Osteocyte (in vitro differentiated cells): ENCODE measurements around the gene CRB3. TPM values are rescaled to one million over a fixed set of nuclear protein-coding genes. Genes with fewer than 3 reads are reported as not detected.
"Not testable (repeated sequence)": the region's sequence is repeated elsewhere in the genome, so short reads cannot be mapped to it uniquely, and the experiment has no call there.

Experiments used
- DNase-seq: peaks from one replicate; pipeline ENCODE4 v3.0.0; 2021; ENCODE audit warnings: mixed read lengths; ENCODE audit not compliant: unreplicated experiment; ENCODE audit errors: extremely low spot score
- H3K27ac Mint-ChIP-seq: one replicate; pipeline ENCODE4 v1.8.0; 2021; ENCODE audit warnings: mild to moderate bottlenecking, mixed read lengths; ENCODE audit not compliant: unreplicated experiment
- H3K27me3 Mint-ChIP-seq: one replicate; pipeline ENCODE4 v1.8.0; 2021; ENCODE audit warnings: mixed read lengths; ENCODE audit not compliant: unreplicated experiment
- H3K36me3 Mint-ChIP-seq: one replicate; pipeline ENCODE4 v1.8.0; 2021; ENCODE audit warnings: mixed read lengths; ENCODE audit not compliant: unreplicated experiment
- H3K4me1 Mint-ChIP-seq: one replicate; pipeline ENCODE4 v1.8.0; 2021; ENCODE audit warnings: mixed read lengths; ENCODE audit not compliant: unreplicated experiment
- H3K4me3 Mint-ChIP-seq: one replicate; pipeline ENCODE4 v1.8.0; 2021; ENCODE audit warnings: mild to moderate bottlenecking, moderate library complexity, mixed read lengths; ENCODE audit not compliant: unreplicated experiment
- H3K9me3 Mint-ChIP-seq: one replicate; pipeline ENCODE4 v1.8.0; 2021; ENCODE audit warnings: mixed read lengths; ENCODE audit not compliant: unreplicated experiment
- total RNA-seq: library from RNA; stranded (reverse); gene quantifications from 2 replicates; pipeline ENCODE4 v1.2.1, GENCODE V29; 2021
- TF ChIP-seq, protein P1 (sequence below): fragments of 200-600 bp; sonication (generic); IDR thresholded peaks from 2 replicates; pipeline ENCODE4 v1.5.0; 2021; ENCODE audit warnings: antibody characterized with exemption, mild to moderate bottlenecking, moderate library complexity

CRB3 gene
- total RNA-seq, 1 donor from 2014 or later, result not detected

DNA sequence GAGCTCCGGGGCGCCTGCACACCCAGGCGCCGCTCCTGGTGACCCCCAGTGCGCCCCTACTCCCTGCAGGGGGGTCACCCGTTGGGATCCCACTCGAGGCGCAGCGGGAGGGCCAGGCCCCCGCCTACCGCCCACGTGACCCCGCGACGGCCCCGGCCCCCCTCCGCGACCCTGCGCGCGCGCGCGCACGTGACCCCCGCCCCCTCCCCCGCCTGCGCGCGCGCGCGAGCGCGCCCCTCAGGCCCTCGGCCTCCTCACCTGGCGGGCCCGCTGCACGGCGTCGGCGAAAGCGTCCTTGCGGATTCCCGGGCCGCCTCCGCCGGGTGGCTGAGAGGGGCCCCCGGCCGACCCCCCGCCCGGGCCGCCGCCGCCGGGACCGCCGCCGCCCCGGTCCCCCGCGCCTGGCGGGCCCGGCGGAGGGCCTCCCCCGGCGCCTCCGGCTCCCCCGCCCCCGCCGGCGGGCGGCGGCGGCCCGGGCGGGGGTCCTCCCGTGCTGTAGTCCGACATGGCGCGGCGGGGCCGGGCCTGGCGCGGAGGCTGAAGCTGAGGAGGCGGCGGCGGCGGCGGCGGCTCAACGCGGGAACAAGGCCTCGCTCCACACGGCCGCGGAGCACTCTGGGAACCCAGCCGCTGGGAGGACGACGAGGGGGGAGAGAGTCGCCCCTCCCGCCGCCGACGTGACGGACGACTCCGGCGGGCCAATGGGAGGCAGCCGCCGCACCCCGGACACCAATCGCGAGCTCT, 39.7 kb upstream of the CRB3 start, which contains the start of gene KHSRP:
Gene KHSRP (minus strand): TSS at position 617 of the 744 bp plus-strand sequence. CDS start 110 bp downstream, at position 507.
- Mint-ChIP-seq H3K9me3 (no peaks in the 10 kb centered on the region), H3K27ac (peak within 1 kb of the TSS; percentile 92), H3K4me3 (peak within 1 kb of the TSS; percentile 84), H3K27me3 (no peaks in the 10 kb centered on the region), H3K4me1 (peaks cover 24% of the 10 kb centered on the region), H3K36me3 (peaks cover 14% of the 10 kb centered on the region)
- DNase-seq, result no peak
- TF ChIP-seq, protein P1, sequence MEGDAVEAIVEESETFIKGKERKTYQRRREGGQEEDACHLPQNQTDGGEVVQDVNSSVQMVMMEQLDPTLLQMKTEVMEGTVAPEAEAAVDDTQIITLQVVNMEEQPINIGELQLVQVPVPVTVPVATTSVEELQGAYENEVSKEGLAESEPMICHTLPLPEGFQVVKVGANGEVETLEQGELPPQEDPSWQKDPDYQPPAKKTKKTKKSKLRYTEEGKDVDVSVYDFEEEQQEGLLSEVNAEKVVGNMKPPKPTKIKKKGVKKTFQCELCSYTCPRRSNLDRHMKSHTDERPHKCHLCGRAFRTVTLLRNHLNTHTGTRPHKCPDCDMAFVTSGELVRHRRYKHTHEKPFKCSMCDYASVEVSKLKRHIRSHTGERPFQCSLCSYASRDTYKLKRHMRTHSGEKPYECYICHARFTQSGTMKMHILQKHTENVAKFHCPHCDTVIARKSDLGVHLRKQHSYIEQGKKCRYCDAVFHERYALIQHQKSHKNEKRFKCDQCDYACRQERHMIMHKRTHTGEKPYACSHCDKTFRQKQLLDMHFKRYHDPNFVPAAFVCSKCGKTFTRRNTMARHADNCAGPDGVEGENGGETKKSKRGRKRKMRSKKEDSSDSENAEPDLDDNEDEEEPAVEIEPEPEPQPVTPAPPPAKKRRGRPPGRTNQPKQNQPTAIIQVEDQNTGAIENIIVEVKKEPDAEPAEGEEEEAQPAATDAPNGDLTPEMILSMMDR, result no peak

DNA sequence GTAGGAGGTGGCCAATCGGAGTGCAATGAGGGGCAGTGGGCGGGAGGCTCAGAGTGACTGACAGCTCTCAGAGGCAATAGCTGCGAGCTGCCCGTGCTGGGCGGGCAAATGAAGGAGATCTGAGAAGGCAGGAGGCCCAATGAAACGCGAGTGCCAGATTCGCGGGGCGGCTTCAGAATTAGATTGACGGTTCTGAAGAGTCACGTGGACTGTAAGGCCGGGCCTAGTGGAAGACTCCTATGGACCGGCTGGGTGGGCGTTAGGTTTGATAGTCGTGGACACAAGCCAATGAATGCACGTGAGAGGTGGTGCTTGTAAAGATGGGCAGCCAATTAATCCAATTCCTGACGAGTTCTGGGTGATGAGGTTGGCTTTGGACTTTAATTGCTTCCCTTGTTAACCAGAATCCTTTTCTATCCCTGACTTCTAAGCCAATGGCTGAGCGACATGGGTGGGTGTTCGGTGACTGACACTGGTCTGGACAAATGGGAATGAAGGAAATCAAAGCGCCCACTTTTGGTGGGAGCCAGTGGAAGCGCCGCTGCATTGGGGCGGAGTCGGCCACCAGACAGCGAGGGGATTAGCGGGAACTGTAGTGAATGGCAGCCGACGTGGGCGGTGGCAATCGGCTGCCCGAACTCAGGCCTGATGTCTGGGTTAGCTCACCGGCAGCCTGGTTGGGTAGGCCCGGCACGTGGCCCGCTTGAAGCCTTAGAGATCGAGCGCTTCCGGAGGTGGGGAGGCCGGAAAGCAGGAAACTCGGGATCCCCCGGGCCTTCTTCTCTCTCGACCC, 38.9 kb upstream of the CRB3 start:
- peaks cover 11% of the 10 kb centered on the region for H3K36me3 Mint-ChIP-seq
- H3K9me3 Mint-ChIP-seq, result no peaks in the 10 kb centered on the region
- H3K4me3 Mint-ChIP-seq, result peak overlapping the region; percentile 70
- TF ChIP-seq, protein P1, result no peak
- peaks cover 24% of the 10 kb centered on the region for H3K4me1 Mint-ChIP-seq
- H3K27ac Mint-ChIP-seq, result peak overlapping the region; percentile 92
- H3K27me3 Mint-ChIP-seq, result peaks cover 6% of the 10 kb centered on the region
- DNase-seq, result peak; percentile 100

DNA sequence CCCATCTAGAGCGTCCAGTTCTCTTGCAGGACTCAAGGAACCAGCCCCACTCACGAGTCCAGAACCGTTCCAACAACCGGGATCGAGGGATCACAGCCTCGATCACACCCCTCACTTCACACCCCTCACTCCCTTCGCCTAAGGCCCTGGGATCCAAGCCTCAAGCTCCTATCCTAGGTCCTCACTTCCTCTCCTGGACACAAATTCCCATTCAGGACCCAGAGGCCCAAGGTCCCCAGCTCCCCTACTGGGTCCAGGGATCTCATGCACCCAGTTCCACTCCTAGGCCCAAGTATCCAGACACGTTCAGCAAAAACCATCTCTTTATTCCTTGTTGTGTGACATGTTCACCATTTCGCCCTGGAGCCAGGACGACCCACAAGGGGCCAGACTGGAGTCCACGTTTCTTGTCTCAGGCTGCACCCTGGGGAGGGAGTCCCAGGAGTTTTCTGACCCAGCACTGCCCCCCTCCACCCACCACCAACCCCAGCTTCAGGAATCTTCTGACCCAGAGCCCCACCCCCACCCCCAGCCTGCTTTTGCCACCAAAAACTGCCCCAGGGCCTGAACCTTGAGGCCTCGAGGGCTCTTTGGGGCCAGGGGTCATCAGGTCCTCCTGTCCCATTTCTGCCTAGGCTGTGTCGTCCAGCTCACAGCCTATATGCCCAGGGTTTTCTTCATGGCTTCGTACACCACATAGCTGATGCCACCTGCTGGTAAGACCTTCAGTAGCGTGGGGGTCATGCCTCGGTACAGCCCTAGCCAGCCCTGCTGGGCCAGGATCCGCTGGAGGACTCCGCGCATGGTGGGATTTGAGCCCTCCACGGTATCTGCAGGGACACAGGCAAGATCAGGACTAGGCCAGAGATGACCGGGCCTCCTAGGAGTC, 38.1 kb upstream of the CRB3 start:
- TF ChIP-seq, protein P1, result no peak
- peaks cover 24% of the 10 kb centered on the region for H3K4me1 Mint-ChIP-seq
- H3K27ac Mint-ChIP-seq, result peak overlapping the region; percentile 92

DNA sequence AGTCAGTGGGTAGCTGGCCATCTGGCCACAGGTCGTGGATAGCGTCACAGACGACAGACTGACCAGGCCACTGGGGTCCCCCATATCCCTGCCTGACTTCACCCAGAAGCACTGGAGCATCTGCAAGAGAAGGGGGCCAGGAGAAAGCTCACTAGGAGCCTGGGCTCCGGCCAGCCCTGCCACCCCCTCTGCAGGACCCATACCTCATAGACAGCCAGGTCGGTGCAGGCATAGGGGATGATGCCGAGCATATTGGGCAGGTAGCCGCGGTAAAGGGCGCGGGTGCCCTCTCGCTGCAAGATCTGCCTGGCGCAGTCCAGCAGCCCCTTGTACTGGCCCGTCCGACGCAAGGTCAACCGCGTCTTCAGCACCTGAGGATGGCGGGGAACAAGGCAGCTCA, 36.9 kb upstream of the CRB3 start:
- TF ChIP-seq, protein P1, result no peak
- Mint-ChIP-seq H3K9me3 (no peaks in the 10 kb centered on the region), H3K27ac (no peak overlapping the region), H3K4me1 (peaks cover 22% of the 10 kb centered on the region), H3K27me3 (peaks cover 10% of the 10 kb centered on the region), H3K36me3 (peaks cover 5% of the 10 kb centered on the region), H3K4me3 (no peak overlapping the region)
- no peak for DNase-seq

More for the DNA sequence above, 38.1 kb upstream of the CRB3 start:
- Mint-ChIP-seq H3K9me3 (no peaks in the 10 kb centered on the region), H3K27me3 (peaks cover 10% of the 10 kb centered on the region), H3K36me3 (peaks cover 5% of the 10 kb centered on the region), H3K4me3 (peak overlapping the region; percentile 40)
- no peak for DNase-seq

DNA sequence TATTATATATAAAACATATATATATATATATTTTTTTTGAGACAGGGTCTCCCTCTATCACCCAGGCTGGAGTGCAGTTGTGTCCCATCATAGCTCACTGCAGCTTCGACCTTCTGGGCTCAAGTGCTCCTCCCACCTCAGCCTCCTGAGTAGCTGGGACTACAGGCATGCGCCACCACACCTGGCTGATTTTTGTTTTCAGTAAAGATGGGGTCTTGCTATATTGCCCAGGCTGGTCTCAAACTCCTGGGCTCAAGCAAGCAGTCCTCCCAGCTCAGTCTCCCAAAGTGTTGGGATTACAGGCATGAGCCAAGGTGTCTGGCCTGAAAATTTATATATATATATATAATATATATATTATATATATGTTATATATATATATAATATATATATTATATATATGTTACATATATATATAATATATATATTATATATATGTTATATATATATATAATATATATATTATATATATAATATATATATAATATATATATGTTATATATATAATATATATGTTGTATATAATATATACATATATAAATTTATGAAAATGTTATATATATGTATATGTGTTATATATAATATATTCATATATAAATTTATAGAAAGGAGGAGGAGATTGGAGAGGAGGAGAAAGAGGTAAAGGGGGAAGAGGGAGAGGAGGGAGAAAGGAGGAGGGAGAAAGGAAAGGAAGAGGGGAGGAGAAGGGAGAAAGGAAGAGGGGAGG, 35.2 kb upstream of the CRB3 start:
- not testable (repeated sequence) for H3K4me3 Mint-ChIP-seq, H3K36me3 Mint-ChIP-seq, DNase-seq, H3K27me3 Mint-ChIP-seq, H3K27ac Mint-ChIP-seq, H3K4me1 Mint-ChIP-seq, H3K9me3 Mint-ChIP-seq
